ENCODE measurements around the gene GTF2H1.

Gene GTF2H1

DNA sequence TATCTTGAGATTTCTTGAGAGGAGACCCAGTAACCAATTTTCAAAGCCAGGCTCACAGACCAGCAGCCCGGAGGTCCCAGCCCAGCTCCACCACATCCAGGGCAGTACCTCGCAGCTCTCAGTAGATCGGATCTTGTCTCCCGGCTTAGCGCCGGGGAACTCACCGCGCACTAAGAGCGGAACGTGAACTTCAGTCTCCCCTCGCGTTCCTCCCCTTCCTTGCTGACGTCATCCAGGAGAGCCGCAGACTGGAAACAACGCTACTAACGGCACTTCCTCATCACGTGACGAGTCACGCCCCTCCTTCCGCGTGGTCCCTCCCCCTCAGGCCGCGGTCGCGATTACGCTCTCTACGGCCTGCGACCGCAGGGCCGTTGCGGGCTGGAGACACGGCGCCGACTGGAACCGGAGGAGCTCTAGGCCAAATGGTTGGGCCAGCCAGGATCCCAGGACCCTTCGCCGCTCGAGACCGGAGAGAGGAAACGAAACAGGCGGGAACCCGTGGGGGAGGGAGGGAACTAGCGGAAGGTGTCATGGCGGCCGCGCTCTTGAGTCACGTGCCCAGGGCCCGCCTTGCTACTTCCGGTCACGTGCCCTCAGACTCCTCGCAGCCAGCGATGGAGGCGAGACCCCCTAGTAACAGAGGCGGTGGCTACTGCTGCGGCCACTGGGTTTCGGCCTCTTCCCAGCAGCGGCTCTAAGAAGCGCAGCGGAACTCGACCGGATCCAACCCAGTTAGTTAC, at the start of gene GTF2H1, which contains the start of gene HPS5:
GTF2H1 (plus strand) TSS at position 599 of the 743 bp plus-strand sequence. CDS start 10,508 bp downstream, outside the sequence.
HPS5 (minus strand) TSS at position 172 of the 743 bp plus-strand sequence. CDS start 4,282 bp downstream, outside the sequence.
- intact Hi-C loops (cut with micrococcal nuclease) = loop anchor here (1.0 to 5.0 kb wide), 5 partner anchors 9 to 310 kb away; partner anchors contain the start of genes LDHA and SPTY2D1
- Mint-ChIP-seq H3K4me3 (peak within 1 kb of the TSS; percentile 92), H3K27ac (peak within 1 kb of the TSS; percentile 98), H3K36me3 (ENCODE audit: low read depth) (peaks cover 88% of the 10 kb centered on the region), H3K4me1 (ENCODE audit: low read depth) (peaks cover 71% of the 10 kb centered on the region), H3K27me3 (no peaks in the 10 kb centered on the region), H3K9me3 (no peaks in the 10 kb centered on the region)

DNA sequence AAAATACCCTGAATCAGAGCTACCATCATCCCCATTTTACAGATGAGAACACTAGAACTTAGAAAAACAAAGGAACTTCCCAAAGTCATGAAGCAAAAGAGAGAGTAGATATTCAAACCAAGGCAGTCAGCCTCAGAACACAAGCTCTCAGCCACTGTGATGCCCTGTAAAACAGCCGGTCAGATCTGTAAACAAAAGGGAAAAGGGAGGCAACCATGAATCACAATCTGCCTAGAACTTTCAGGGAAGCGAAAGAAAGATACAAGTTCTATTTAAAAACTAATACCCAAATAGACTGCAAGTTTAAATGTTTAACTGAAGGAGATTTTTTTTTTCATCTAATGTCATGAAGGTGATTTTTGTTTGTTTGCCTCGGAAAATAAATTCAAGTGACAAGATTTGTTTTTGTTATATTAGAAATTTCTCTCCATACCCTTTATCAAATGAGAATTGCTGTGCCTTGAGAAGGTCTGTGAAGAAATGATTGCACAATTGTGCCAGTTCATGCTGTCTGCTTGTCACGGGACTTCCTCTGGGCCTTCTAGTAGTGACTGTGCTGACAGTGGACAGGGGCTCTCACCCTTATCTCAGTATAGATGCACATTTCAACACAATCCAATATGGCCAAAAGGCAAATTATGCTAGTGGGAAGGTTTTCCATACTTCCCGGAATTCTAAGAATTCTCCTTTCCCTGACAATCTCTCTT, 44.6 kb upstream of the GTF2H1 start:
- intact Hi-C loops (cut with micrococcal nuclease) = no loop called here
- H3K27ac Mint-ChIP-seq = peak overlapping the region; percentile 91
- H3K27me3 Mint-ChIP-seq = no peaks in the 10 kb centered on the region
- peaks cover 55% of the 10 kb centered on the region for H3K4me1 Mint-ChIP-seq (ENCODE audit: low read depth)
- H3K36me3 Mint-ChIP-seq (ENCODE audit: low read depth) = peaks cover 66% of the 10 kb centered on the region
- H3K4me3 Mint-ChIP-seq = peak overlapping the region; percentile 14
- H3K9me3 Mint-ChIP-seq = no peaks in the 10 kb centered on the region

DNA sequence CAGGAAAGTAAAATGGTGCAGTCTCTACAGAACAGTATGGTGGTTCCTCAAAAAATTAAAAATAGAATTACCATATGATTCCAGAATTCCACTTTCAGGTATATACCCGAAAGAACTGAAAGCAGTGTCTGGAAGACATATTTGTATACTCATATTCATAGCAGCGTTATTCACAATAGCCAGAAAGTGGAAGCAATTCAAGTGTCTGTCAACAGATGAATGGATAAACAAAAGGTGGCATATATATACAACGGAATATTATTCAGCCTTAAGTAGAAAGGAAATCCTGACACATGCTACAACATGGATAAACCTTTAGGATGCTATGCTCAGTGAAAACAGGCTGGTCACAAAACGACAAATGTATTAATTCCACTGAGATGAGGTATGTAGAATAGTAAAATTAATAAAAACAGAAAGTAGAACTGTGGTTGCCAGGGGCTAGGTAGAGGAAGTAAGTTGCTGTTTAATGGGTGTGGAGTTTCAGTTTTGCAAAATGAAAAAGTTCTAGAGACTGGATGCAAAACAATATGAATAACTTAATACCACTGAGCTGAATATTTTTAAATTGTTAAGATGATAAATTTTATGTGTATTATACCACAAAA, 41.8 kb upstream of the GTF2H1 start:
- Mint-ChIP-seq H3K9me3 (no peaks in the 10 kb centered on the region), H3K4me3 (peak overlapping the region; percentile 32), H3K4me1 (ENCODE audit: low read depth) (peaks cover 63% of the 10 kb centered on the region), H3K27ac (peak overlapping the region; percentile 76), H3K27me3 (no peaks in the 10 kb centered on the region), H3K36me3 (ENCODE audit: low read depth) (peaks cover 85% of the 10 kb centered on the region)
- intact Hi-C loops (cut with micrococcal nuclease) = loop anchor here (2.0 to 5.0 kb wide), 2 partner anchors 14 to 42 kb away; partner anchors contain the start of genes GTF2H1 and HPS5

DNA sequence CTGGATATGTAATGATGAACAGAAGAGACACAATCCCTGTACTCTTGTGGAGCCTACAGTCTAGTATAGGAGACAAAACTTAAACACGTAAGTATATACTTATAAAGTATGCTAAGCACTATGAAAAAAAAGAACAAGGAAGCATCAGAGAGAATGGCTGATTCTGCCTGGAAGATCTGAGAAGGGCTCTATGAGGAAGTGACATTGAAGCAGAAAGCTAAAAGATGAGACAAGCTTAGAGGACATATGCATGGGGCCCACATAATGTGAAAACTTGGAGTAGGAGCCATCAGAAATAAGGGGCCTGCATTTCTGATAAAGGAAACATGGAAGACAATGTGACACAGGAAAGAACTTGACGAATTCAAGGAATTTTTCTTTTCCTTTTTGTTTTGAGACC, 39.7 kb upstream of the GTF2H1 start:
- intact Hi-C loops (cut with micrococcal nuclease) = loop anchor here (5.0 kb wide), 1 partner anchor 40 kb away; the partner anchor contains the start of genes GTF2H1 and HPS5
- peak overlapping the region; percentile 76 for H3K27ac Mint-ChIP-seq
- no peaks in the 10 kb centered on the region for H3K9me3 Mint-ChIP-seq
- H3K4me1 Mint-ChIP-seq (ENCODE audit: low read depth) = peaks cover 49% of the 10 kb centered on the region
- H3K36me3 Mint-ChIP-seq (ENCODE audit: low read depth) = peaks cover 84% of the 10 kb centered on the region
- no peak overlapping the region for H3K4me3 Mint-ChIP-seq
- no peaks in the 10 kb centered on the region for H3K27me3 Mint-ChIP-seq

GRCh38 chr11:18285841-18286240, 36.5 kb upstream of the GTF2H1 start:
- Mint-ChIP-seq H3K9me3 (no peaks in the 10 kb centered on the region), H3K27ac (no peak overlapping the region)

DNA sequence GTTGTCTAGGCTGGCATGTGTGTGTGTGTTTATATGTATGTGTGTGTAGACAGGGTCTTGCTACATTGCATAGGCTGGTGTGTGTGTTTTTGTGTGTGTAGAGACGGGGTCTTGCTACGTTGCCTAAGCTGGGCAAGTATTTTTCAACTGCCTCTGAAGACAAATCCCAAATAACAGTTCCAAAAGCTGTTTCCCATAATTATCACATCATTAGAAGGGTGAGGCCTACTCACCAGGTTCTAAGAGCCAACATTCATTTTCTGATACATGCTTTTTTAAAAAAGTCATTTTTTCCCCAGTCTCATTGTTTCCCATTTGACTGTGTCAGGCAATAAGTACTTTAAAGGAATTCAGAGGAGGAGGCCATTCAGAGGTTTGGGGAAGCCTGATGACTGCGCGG, 33.5 kb upstream of the GTF2H1 start:
- Mint-ChIP-seq H3K27ac (no peak overlapping the region), H3K9me3 (no peaks in the 10 kb centered on the region), H3K4me3 (no peak overlapping the region), H3K27me3 (no peaks in the 10 kb centered on the region), H3K36me3 (ENCODE audit: low read depth) (peaks cover 92% of the 10 kb centered on the region), H3K4me1 (ENCODE audit: low read depth) (peaks cover 16% of the 10 kb centered on the region)
- intact Hi-C loops (cut with micrococcal nuclease) = no loop called here

More at GRCh38 chr11:18285841-18286240, 36.5 kb upstream of the GTF2H1 start:
- no peaks in the 10 kb centered on the region for H3K27me3 Mint-ChIP-seq
- H3K4me1 Mint-ChIP-seq (ENCODE audit: low read depth) = peaks cover 24% of the 10 kb centered on the region
- H3K4me3 Mint-ChIP-seq = no peak overlapping the region
- peaks cover 92% of the 10 kb centered on the region for H3K36me3 Mint-ChIP-seq (ENCODE audit: low read depth)
- intact Hi-C loops (cut with micrococcal nuclease) = no loop called here

DNA sequence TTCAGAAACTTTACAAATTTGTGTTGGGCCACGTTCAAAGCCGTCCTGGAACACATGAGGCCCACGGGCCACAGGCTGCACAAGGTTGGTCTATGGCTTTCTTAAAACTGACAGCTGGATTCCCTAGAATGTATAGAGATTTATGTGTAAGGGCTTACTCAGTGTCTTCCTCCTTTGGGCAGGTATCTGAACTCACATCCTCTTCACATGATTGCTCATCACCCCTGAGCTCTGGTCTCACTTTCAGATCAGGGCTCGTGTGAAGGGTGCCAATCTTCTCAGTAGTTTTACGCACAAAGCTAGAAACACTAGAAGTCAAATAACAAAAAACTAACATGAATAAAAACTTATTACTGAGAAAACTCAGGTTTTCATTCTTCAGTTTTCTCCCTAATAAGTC, 27.5 kb upstream of the GTF2H1 start:
- intact Hi-C loops (cut with micrococcal nuclease) = loop anchor here (2.0 kb wide), 1 partner anchor 14 kb away; no protein-coding TSS in a partner anchor

DNA sequence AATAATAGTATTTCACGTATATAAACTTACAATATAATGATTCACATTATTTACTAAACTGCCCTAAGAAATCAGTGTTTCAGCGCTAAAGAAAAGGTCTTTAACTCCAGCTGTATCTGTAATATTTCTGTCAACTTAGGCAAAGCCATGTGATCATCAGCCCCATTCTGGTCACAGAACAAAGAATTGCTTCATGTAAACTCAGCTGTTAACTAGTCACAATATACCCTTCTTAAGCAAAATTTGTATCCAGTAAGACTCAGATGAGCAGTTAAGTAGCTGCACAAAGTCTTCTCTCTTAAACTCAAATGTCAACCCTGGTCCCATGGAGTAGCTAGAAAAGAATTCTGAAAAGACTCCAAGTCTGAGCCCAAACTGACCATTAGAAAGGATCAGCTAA, 27.1 kb upstream of the GTF2H1 start:
- Mint-ChIP-seq H3K27me3 (no peaks in the 10 kb centered on the region), H3K27ac (peak overlapping the region; percentile 80), H3K4me3 (no peak overlapping the region), H3K9me3 (no peaks in the 10 kb centered on the region), H3K36me3 (ENCODE audit: low read depth) (peaks cover 93% of the 10 kb centered on the region), H3K4me1 (ENCODE audit: low read depth) (peaks cover 40% of the 10 kb centered on the region)
- intact Hi-C loops (cut with micrococcal nuclease) = loop anchor here (2.0 kb wide), 1 partner anchor 15 kb away; no protein-coding TSS in a partner anchor

More for the DNA sequence above, 27.5 kb upstream of the GTF2H1 start:
- Mint-ChIP-seq H3K36me3 (ENCODE audit: low read depth) (peaks cover 93% of the 10 kb centered on the region), H3K4me3 (no peak overlapping the region), H3K9me3 (no peaks in the 10 kb centered on the region), H3K27ac (peak overlapping the region; percentile 63), H3K27me3 (no peaks in the 10 kb centered on the region), H3K4me1 (ENCODE audit: low read depth) (peaks cover 36% of the 10 kb centered on the region)

DNA sequence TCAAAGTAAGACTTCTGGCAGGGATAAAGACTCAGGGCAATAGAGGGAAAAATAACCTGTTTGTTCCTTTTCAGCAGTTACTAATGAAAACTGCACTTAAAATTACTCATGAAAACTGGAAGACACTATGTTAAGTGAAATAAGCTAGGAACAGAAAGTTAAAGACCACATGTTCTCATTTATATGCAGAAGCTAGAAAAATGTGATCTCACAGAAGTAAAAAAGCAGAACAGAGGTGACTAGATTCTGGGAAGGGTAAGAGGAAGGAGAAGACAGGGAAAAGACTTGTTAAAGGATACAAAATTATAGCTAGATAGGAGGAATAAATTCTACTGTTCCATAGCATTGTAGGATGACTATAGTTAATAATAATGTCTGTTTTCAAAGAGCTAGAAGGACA, 22.6 kb upstream of the GTF2H1 start:
- peak overlapping the region; percentile 4 for H3K4me3 Mint-ChIP-seq
- H3K4me1 Mint-ChIP-seq (ENCODE audit: low read depth) = peaks cover 45% of the 10 kb centered on the region
- intact Hi-C loops (cut with micrococcal nuclease) = no loop called here
- H3K36me3 Mint-ChIP-seq (ENCODE audit: low read depth) = peaks cover 90% of the 10 kb centered on the region
- no peaks in the 10 kb centered on the region for H3K27me3 Mint-ChIP-seq
- H3K27ac Mint-ChIP-seq = peak overlapping the region; percentile 79
- H3K9me3 Mint-ChIP-seq = no peaks in the 10 kb centered on the region

GRCh38 chr11:18304745-18305144, 17.6 kb upstream of the GTF2H1 start:
- intact Hi-C loops (cut with micrococcal nuclease) = no loop called here
- Mint-ChIP-seq H3K4me3 (no peak overlapping the region), H3K27me3 (no peaks in the 10 kb centered on the region), H3K9me3 (no peaks in the 10 kb centered on the region), H3K36me3 (ENCODE audit: low read depth) (peaks cover 93% of the 10 kb centered on the region), H3K27ac (no peak overlapping the region), H3K4me1 (ENCODE audit: low read depth) (peaks cover 25% of the 10 kb centered on the region)

DNA sequence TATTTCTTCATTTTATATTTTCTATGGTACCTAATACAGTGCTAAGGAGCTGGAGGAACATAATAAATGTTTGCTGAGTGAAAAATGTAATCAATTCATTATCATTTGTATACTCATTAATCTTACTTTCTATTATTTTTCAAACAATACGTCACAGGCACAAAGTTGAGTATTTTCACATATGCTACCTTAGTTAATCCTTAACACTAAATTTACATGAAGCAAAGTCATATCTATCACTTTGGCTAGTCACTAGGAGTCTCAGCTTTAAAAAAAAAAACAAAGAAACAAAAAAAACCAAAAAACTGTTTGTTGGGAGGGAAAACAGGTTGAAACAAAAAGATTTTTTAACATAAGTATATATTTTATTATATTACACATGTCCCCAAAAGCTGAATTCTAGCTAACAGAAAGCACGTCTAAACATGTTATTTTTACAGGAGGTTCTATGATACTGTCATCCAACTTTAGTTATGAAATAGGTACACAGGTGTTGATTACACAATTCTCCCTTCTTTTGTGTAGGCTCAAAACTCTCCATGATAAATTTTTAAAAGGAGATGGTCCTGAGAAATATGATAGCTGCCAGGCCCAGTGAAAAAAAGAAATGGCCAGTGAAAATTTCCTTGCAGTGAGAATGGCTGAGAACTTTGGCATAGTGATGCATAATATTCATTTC, 14.8 kb upstream of the GTF2H1 start:
- intact Hi-C loops (cut with micrococcal nuclease) = no loop called here
- H3K27ac Mint-ChIP-seq = no peak overlapping the region
- H3K27me3 Mint-ChIP-seq = no peaks in the 10 kb centered on the region
- H3K9me3 Mint-ChIP-seq = no peaks in the 10 kb centered on the region
- H3K4me3 Mint-ChIP-seq = no peak overlapping the region
- peaks cover 99% of the 10 kb centered on the region for H3K36me3 Mint-ChIP-seq (ENCODE audit: low read depth)
- H3K4me1 Mint-ChIP-seq (ENCODE audit: low read depth) = peaks cover 26% of the 10 kb centered on the region

DNA sequence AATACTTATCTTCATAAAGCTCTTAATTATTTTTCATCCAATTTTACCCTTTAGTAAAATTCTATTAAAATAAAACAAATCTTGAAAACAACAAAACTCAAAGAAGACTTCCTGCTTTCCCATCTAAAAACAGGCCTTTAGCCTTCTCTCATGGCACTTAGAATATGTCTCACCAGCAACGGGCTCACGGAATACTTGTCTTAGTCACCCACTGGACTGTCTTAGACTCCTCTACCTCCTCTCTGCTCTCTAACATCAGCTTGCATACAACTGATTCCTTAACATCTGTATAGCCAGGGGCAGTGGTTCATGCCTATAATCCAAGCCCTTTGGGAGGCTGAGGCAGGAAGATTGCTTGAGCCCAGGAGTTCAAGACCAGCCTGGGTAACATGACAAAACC, 14.1 kb upstream of the GTF2H1 start:
- peaks cover 31% of the 10 kb centered on the region for H3K4me1 Mint-ChIP-seq (ENCODE audit: low read depth)
- H3K4me3 Mint-ChIP-seq = no peak overlapping the region
- H3K9me3 Mint-ChIP-seq = no peaks in the 10 kb centered on the region
- H3K36me3 Mint-ChIP-seq (ENCODE audit: low read depth) = peaks cover 94% of the 10 kb centered on the region
- intact Hi-C loops (cut with micrococcal nuclease) = no loop called here
- peak overlapping the region; percentile 43 for H3K27ac Mint-ChIP-seq
- H3K27me3 Mint-ChIP-seq = no peaks in the 10 kb centered on the region

GRCh38 chr11:18309691-18310090, 12.7 kb upstream of the GTF2H1 start:
- intact Hi-C loops (cut with micrococcal nuclease) = no loop called here

More at GRCh38 chr11:18309691-18310090, 12.7 kb upstream of the GTF2H1 start:
- no peaks in the 10 kb centered on the region for H3K9me3 Mint-ChIP-seq
- no peaks in the 10 kb centered on the region for H3K27me3 Mint-ChIP-seq
- no peak overlapping the region for H3K4me3 Mint-ChIP-seq
- H3K27ac Mint-ChIP-seq = no peak overlapping the region
- peaks cover 89% of the 10 kb centered on the region for H3K36me3 Mint-ChIP-seq (ENCODE audit: low read depth)
- peaks cover 40% of the 10 kb centered on the region for H3K4me1 Mint-ChIP-seq (ENCODE audit: low read depth)

Data from dendritic cell treated with granulocyte-macrophage colony-stimulating factor and Interleukin-4, amounts not matched to agents 40 ng/mL and 50 ng/mL, for 4 days (primary cell).